H9 (cell line): ENCODE measurements around the gene TOM1L2. TPM values are rescaled to one million over a fixed set of nuclear protein-coding genes. Genes with fewer than 3 reads are reported as not detected.

Experiments
- DNase-seq: peaks from one replicate; pipeline ENCODE4 v3.0.0-alpha.2; 2017
- H2AFZ ChIP-seq: one replicate; pipeline ENCODE4 v1.6.1; 2013; ENCODE audit warnings: mild to moderate bottlenecking, low read length, control low read depth, moderate library complexity
- H2AK5ac ChIP-seq: 2 replicates; pipeline ENCODE4 v1.6.1; 2013; ENCODE audit warnings: low read length, control low read depth, mixed read lengths; ENCODE audit not compliant: insufficient read length
- H2BK120ac ChIP-seq: one replicate; pipeline ENCODE4 v1.6.1; 2013; ENCODE audit warnings: low read depth, mild to moderate bottlenecking, low read length, control low read depth, inconsistent platforms; ENCODE audit not compliant: poor library complexity, severe bottlenecking
- H2BK12ac ChIP-seq: 2 replicates; pipeline ENCODE4 v1.6.1; 2013; ENCODE audit warnings: low read length, control low read depth, mixed read lengths, low read depth; ENCODE audit not compliant: insufficient read length
- H2BK15ac ChIP-seq: 2 replicates; pipeline ENCODE4 v1.6.1; 2013; ENCODE audit warnings: low read depth, low read length, control low read depth
- H2BK20ac ChIP-seq: one replicate; pipeline ENCODE4 v1.6.1; 2013; ENCODE audit warnings: low read depth, mild to moderate bottlenecking, low read length, control low read depth, inconsistent platforms; ENCODE audit not compliant: poor library complexity, severe bottlenecking
- H2BK5ac ChIP-seq: 2 replicates; pipeline ENCODE4 v1.6.1; 2013; ENCODE audit warnings: low read length, control low read depth, mixed read lengths; ENCODE audit not compliant: insufficient read length
- H3K14ac ChIP-seq: 2 replicates; pipeline ENCODE4 v1.6.1; 2013; ENCODE audit warnings: low read length, control low read depth; ENCODE audit not compliant: insufficient read depth
- H3K18ac ChIP-seq: 2 replicates; pipeline ENCODE4 v1.6.1; 2013; ENCODE audit warnings: low read depth, mild to moderate bottlenecking, mixed read lengths, low read length, control low read depth; ENCODE audit not compliant: insufficient read length
- H3K23ac ChIP-seq: 2 replicates; pipeline ENCODE4 v1.6.1; 2013; ENCODE audit warnings: low read length, control low read depth, mixed read lengths, low read depth; ENCODE audit not compliant: insufficient read length
- H3K23me2 ChIP-seq: 2 replicates; pipeline ENCODE4 v1.6.1; 2013; ENCODE audit warnings: low read depth, mild to moderate bottlenecking, mixed read lengths, low read length, control low read depth; ENCODE audit not compliant: insufficient read length, poor library complexity, severe bottlenecking
- H3K27ac ChIP-seq: 2 replicates; pipeline ENCODE4 v1.5.1; 2013; ENCODE audit warnings: low read length, control low read depth, mixed read lengths, low read depth; ENCODE audit not compliant: insufficient read length
- H3K27me3 ChIP-seq: 2 replicates; pipeline ENCODE4 v1.6.1; 2013; ENCODE audit warnings: low read length, control low read depth, inconsistent platforms; ENCODE audit not compliant: insufficient read depth
- H3K4ac ChIP-seq: 2 replicates; pipeline ENCODE4 v1.6.1; 2013; ENCODE audit warnings: low read depth, mild to moderate bottlenecking, control low read depth, inconsistent platforms, low read length, moderate library complexity
- H3K4me1 ChIP-seq: 2 replicates; pipeline ENCODE4 v1.6.1; 2013; ENCODE audit warnings: low read length, control low read depth, inconsistent platforms; ENCODE audit not compliant: insufficient read depth
- H3K4me2 ChIP-seq: 2 replicates; pipeline ENCODE4 v1.6.1; 2013; ENCODE audit warnings: low read length, control low read depth, mixed read lengths; ENCODE audit not compliant: insufficient read length, insufficient read depth
- H3K56ac ChIP-seq: 2 replicates; pipeline ENCODE4 v1.6.1; 2013; ENCODE audit warnings: low read depth, mild to moderate bottlenecking, mixed read lengths, low read length, control low read depth; ENCODE audit not compliant: insufficient read length
- H3K79me1 ChIP-seq: 2 replicates; pipeline ENCODE4 v1.6.1; 2013; ENCODE audit warnings: low read depth, mild to moderate bottlenecking, moderate library complexity, low read length, control low read depth, inconsistent platforms; ENCODE audit not compliant: insufficient read depth, poor library complexity, severe bottlenecking
- H3K79me2 ChIP-seq: 2 replicates; pipeline ENCODE4 v1.6.1; 2013; ENCODE audit warnings: low read length, control low read depth, inconsistent platforms; ENCODE audit not compliant: insufficient read depth
- H3K9ac ChIP-seq: 2 replicates; pipeline ENCODE4 v1.6.1; 2013; ENCODE audit warnings: low read length, control low read depth, mixed read lengths; ENCODE audit not compliant: insufficient read length; ENCODE audit errors: extremely low read depth
- H3K9me3 ChIP-seq: one replicate; pipeline ENCODE4 v1.6.1; 2013; ENCODE audit warnings: low read depth, low read length, inconsistent platforms; ENCODE audit not compliant: control insufficient read depth
- H3T11ph ChIP-seq: one replicate; pipeline ENCODE4 v1.6.1; 2013; ENCODE audit warnings: mild to moderate bottlenecking, low read length, control low read depth, inconsistent platforms
- H4K20me1 ChIP-seq: one replicate; pipeline ENCODE4 v1.6.1; 2013; ENCODE audit not compliant: control insufficient read depth, insufficient read length, insufficient read depth
- H4K5ac ChIP-seq: 2 replicates; pipeline ENCODE4 v1.6.1; 2013; ENCODE audit warnings: low read depth, mild to moderate bottlenecking, mixed read lengths, low read length, control low read depth; ENCODE audit not compliant: insufficient read length
- H4K8ac ChIP-seq: replicated peaks from 2 replicates; pipeline ENCODE4 v1.6.1; 2013; ENCODE audit warnings: low read length, control low read depth, mixed read lengths, low read depth; ENCODE audit not compliant: insufficient read length
- H4K91ac ChIP-seq: 2 replicates; pipeline ENCODE4 v1.6.1; 2013; ENCODE audit warnings: low read depth, mild to moderate bottlenecking, moderate library complexity, mixed read lengths, low read length, control low read depth; ENCODE audit not compliant: insufficient read length
- H3K27ac Mint-ChIP-seq, 3 experiments: 2 replicates in 2 of 3; 3 replicates in 1 of 3; pipeline ENCODE4 v1.8.0; 2020 to 2021; ENCODE audit warnings: mixed read lengths in 3 of 3, mild to moderate bottlenecking in 1 of 3, moderate library complexity in 1 of 3
- H3K27me3 Mint-ChIP-seq: 2 replicates; pipeline ENCODE4 v1.8.0; 2021; ENCODE audit warnings: low read depth, mild to moderate bottlenecking, moderate library complexity, mixed read lengths
- H3K36me3 Mint-ChIP-seq, 3 experiments: 2 replicates in 2 of 3; 3 replicates in 1 of 3; pipeline ENCODE4 v1.8.0; 2020 to 2021; ENCODE audit warnings: low read depth in 3 of 3, mixed read lengths in 3 of 3; ENCODE audit not compliant: insufficient read depth in 1 of 3
- H3K4me1 Mint-ChIP-seq, 2 experiments: 2 replicates each; pipeline ENCODE4 v1.8.0; 2020; ENCODE audit warnings: mixed read lengths in 2 of 2
- H3K4me3 Mint-ChIP-seq, 2 experiments: 2 replicates in 1 of 2; 3 replicates in 1 of 2; pipeline ENCODE4 v1.8.0; 2020 to 2021; ENCODE audit warnings: mild to moderate bottlenecking in 2 of 2, mixed read lengths in 2 of 2, moderate library complexity in 1 of 2
- H3K9me3 Mint-ChIP-seq, 2 experiments: 2 replicates in 1 of 2; 3 replicates in 1 of 2; pipeline ENCODE4 v1.8.0; 2020; ENCODE audit warnings: mild to moderate bottlenecking in 2 of 2, mixed read lengths in 2 of 2, moderate library complexity in 1 of 2
- whole genome bisulfite sequencing: extraction: QIAGEN DNeasy Blood & Tissue Kit; methylation state at CpG from one replicate; pipeline ENCODE4 v1.1.7; 2013; ENCODE audit warnings: missing lambda C conversion rate, low lambda C conversion rate, mixed read lengths; ENCODE audit not compliant: insufficient read length; ENCODE audit errors: extremely low coverage; 5-methylcytosine and 5-hydroxymethylcytosine counted together
- total RNA-seq: library from RNA; stranded (reverse); gene quantifications from 2 replicates; pipeline ENCODE4 v1.2.1, GENCODE V29; 2021
- TF ChIP-seq, protein P1 (sequence below): fragments of 200-600 bp; sonication (generic); conservative IDR thresholded peaks from 3 replicates; pipeline ENCODE4 v1.8.0; 2021; ENCODE audit warnings: antibody characterized with exemption, mild to moderate bottlenecking

The TOM1L2 gene
- total RNA-seq, 1 experiment from 2014 or later = 4.6 TPM

- no peak overlapping the region for H2BK12ac ChIP-seq
- H3K14ac ChIP-seq = no peak overlapping the region
- H3K4me2 ChIP-seq = no peak overlapping the region
- H3K23ac ChIP-seq = no peak overlapping the region
- H3K18ac ChIP-seq = no peak overlapping the region
- H3K27me3 ChIP-seq = no peaks in the 10 kb centered on the region
- no peak overlapping the region for H3K4ac ChIP-seq
- no peak overlapping the region for H2BK20ac ChIP-seq
- H2BK120ac ChIP-seq = no peak overlapping the region
- no peaks in the 10 kb centered on the region for H3K79me2 ChIP-seq
- no peak overlapping the region for H3K4me3 Mint-ChIP-seq
- H3K27ac ChIP-seq = no peak overlapping the region
- no peak overlapping the region for H3K56ac ChIP-seq
- no peaks in the 10 kb centered on the region for H3K4me1 ChIP-seq
- no peaks in the 10 kb centered on the region for H3K9me3 ChIP-seq
- no peak overlapping the region for H2AK5ac ChIP-seq
- no peak overlapping the region for H3T11ph ChIP-seq
- no peaks in the 10 kb centered on the region for H3K79me1 ChIP-seq
- no peaks in the 10 kb centered on the region for H3K27me3 Mint-ChIP-seq
- no peaks in the 10 kb centered on the region for H3K23me2 ChIP-seq
- H2AFZ ChIP-seq = no peak overlapping the region
- no peak overlapping the region for H4K8ac ChIP-seq
- H3K27ac Mint-ChIP-seq = no peak overlapping the region
- no peaks in the 10 kb centered on the region for H4K20me1 ChIP-seq
- no peak overlapping the region for H3K9ac ChIP-seq
- H4K5ac ChIP-seq = no peak overlapping the region
- no CpG with 5 or more reads among the region's 5 CpGs for WGBS
- peaks cover 7 to 10% of the 10 kb centered on the region in 2 experiments for H3K4me1 Mint-ChIP-seq
- no peak for DNase-seq
- no peak overlapping the region for H2BK15ac ChIP-seq
- H3K36me3 Mint-ChIP-seq = peaks cover 0 to 4% (median 0%) of the 10 kb centered on the region in 3 experiments; a peak in 1 of 7 replicates
- H4K91ac ChIP-seq = no peak overlapping the region
- H3K9me3 Mint-ChIP-seq = no peaks in the 10 kb centered on the region
- no peak overlapping the region for H2BK5ac ChIP-seq
- TF ChIP-seq, protein P1, sequence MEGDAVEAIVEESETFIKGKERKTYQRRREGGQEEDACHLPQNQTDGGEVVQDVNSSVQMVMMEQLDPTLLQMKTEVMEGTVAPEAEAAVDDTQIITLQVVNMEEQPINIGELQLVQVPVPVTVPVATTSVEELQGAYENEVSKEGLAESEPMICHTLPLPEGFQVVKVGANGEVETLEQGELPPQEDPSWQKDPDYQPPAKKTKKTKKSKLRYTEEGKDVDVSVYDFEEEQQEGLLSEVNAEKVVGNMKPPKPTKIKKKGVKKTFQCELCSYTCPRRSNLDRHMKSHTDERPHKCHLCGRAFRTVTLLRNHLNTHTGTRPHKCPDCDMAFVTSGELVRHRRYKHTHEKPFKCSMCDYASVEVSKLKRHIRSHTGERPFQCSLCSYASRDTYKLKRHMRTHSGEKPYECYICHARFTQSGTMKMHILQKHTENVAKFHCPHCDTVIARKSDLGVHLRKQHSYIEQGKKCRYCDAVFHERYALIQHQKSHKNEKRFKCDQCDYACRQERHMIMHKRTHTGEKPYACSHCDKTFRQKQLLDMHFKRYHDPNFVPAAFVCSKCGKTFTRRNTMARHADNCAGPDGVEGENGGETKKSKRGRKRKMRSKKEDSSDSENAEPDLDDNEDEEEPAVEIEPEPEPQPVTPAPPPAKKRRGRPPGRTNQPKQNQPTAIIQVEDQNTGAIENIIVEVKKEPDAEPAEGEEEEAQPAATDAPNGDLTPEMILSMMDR = no peak
Observed at GRCh38 chr17:18015593-18015992, 43.4 kb upstream of the TOM1L2 start.
